ENCODE measurements around the gene CLDN22.

Gene CLDN22

DNA sequence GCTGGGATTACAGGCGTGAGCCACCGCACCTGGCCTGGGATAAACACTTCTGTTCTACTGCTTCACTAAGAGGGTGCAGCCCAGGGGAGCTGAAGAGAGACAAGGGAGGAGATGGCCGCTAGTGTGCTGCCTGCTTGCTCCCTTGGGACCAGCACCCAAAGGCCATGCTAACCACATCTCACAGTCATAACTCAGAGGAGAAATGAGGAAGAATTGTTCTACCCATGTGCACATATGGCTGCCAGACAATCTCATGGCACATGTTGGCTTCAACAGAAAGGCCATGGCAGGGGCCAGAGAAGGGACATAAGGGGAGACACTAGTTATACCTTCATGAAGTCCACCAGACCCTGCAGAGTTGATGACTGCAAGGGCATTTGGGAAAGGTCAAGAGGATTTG, 22.4 kb downstream of the CLDN22 start:
- DNase-seq (ENCODE audit: low read depth in 1 of 2, low spot score in 1 of 2) = peak in 1 of 2 experiments; percentile 18
- no peak for TF ChIP-seq SPI1 (IDR thresholded peaks at IDR 0.05; ENCODE audit: borderline replicate concordance, low read depth)
- TF ChIP-seq, protein P1, sequence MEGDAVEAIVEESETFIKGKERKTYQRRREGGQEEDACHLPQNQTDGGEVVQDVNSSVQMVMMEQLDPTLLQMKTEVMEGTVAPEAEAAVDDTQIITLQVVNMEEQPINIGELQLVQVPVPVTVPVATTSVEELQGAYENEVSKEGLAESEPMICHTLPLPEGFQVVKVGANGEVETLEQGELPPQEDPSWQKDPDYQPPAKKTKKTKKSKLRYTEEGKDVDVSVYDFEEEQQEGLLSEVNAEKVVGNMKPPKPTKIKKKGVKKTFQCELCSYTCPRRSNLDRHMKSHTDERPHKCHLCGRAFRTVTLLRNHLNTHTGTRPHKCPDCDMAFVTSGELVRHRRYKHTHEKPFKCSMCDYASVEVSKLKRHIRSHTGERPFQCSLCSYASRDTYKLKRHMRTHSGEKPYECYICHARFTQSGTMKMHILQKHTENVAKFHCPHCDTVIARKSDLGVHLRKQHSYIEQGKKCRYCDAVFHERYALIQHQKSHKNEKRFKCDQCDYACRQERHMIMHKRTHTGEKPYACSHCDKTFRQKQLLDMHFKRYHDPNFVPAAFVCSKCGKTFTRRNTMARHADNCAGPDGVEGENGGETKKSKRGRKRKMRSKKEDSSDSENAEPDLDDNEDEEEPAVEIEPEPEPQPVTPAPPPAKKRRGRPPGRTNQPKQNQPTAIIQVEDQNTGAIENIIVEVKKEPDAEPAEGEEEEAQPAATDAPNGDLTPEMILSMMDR (IDR thresholded peaks at IDR 0.05; ENCODE audit: insufficient read depth, low read length) = no peak
- TF ChIP-seq, protein P2, sequence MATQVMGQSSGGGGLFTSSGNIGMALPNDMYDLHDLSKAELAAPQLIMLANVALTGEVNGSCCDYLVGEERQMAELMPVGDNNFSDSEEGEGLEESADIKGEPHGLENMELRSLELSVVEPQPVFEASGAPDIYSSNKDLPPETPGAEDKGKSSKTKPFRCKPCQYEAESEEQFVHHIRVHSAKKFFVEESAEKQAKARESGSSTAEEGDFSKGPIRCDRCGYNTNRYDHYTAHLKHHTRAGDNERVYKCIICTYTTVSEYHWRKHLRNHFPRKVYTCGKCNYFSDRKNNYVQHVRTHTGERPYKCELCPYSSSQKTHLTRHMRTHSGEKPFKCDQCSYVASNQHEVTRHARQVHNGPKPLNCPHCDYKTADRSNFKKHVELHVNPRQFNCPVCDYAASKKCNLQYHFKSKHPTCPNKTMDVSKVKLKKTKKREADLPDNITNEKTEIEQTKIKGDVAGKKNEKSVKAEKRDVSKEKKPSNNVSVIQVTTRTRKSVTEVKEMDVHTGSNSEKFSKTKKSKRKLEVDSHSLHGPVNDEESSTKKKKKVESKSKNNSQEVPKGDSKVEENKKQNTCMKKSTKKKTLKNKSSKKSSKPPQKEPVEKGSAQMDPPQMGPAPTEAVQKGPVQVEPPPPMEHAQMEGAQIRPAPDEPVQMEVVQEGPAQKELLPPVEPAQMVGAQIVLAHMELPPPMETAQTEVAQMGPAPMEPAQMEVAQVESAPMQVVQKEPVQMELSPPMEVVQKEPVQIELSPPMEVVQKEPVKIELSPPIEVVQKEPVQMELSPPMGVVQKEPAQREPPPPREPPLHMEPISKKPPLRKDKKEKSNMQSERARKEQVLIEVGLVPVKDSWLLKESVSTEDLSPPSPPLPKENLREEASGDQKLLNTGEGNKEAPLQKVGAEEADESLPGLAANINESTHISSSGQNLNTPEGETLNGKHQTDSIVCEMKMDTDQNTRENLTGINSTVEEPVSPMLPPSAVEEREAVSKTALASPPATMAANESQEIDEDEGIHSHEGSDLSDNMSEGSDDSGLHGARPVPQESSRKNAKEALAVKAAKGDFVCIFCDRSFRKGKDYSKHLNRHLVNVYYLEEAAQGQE (IDR thresholded peaks at IDR 0.05; ENCODE audit: insufficient replicate concordance, low read depth) = no peak
- TF ChIP-seq POLR2AphosphoS5 (IDR thresholded peaks at IDR 0.05; ENCODE audit: low read depth) = no peak
- TF ChIP-seq GABPA (IDR thresholded peaks at IDR 0.05; ENCODE audit: low read depth) = no peak
- H3K27ac ChIP-seq (replicated peaks) = no peak overlapping the region
- H3K27me3 ChIP-seq (ENCODE audit: insufficient read depth, poor library complexity, severe bottlenecking) = no peaks in the 10 kb centered on the region
- H3K4me3 ChIP-seq (replicated peaks; ENCODE audit: insufficient read depth, low read length) = no peak overlapping the region

DNA sequence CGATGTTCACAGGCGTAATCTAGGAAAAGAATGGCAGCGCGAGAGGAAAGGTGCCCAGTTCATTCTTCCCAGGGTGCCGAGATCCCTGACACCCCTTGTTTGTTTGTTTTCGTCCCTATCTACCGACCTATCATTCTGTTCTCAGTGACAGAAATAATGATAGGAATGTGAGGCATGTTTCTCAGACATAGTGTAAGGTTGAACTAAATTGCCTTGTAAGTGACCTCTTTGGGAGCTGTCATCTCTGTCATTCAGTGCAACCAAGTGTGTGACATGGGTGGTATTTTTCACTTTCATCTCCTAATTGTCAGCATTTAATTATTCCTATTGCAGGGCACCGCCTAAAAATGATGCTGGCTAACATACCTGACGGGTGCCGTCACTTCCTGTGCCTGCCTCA, 24.4 kb downstream of the CLDN22 start:
- DNase-seq (ENCODE audit: low read depth in 1 of 2, low spot score in 1 of 2) = no peak
- TF ChIP-seq GABPA (IDR thresholded peaks at IDR 0.05; ENCODE audit: low read depth) = no peak
- TF ChIP-seq, protein P1 (IDR thresholded peaks at IDR 0.05; ENCODE audit: insufficient read depth, low read length) = no peak
- no peak for TF ChIP-seq POLR2AphosphoS5 (IDR thresholded peaks at IDR 0.05; ENCODE audit: low read depth)
- TF ChIP-seq, protein P2 (IDR thresholded peaks at IDR 0.05; ENCODE audit: insufficient replicate concordance, low read depth) = no peak
- TF ChIP-seq SPI1 (IDR thresholded peaks at IDR 0.05; ENCODE audit: borderline replicate concordance, low read depth) = no peak
- Histone ChIP-seq H3K27me3 (ENCODE audit: insufficient read depth, poor library complexity, severe bottlenecking) (no peaks in the 10 kb centered on the region), H3K27ac (replicated peaks) (no peak overlapping the region), H3K4me3 (replicated peaks; ENCODE audit: insufficient read depth, low read length) (no peak overlapping the region)

DNA sequence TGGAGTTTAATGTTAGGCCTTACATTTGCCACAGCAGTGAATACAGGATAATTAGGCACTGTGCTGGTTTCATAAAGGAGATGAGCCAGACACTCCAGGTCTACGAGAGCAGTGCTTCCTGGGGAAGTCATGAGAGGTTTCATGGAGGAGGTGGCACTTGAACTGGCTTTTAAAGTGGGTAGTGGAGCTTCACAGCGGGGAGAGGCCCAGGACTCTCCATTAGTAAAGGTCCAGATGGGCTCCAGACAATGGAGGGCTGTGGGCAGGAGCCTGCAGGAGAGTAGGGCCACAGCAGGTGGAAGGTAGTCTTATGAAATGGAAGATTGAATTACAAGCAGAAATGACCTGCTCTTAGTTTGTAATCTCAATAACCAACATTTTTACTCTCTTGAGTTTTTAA, 29.0 kb downstream of the CLDN22 start:
- TF ChIP-seq POLR2AphosphoS5 (IDR thresholded peaks at IDR 0.05; ENCODE audit: low read depth) = no peak
- TF ChIP-seq, protein P2 (IDR thresholded peaks at IDR 0.05; ENCODE audit: insufficient replicate concordance, low read depth) = no peak
- TF ChIP-seq GABPA (IDR thresholded peaks at IDR 0.05; ENCODE audit: low read depth) = no peak
- TF ChIP-seq SPI1 (IDR thresholded peaks at IDR 0.05; ENCODE audit: borderline replicate concordance, low read depth) = no peak
- TF ChIP-seq, protein P1 (IDR thresholded peaks at IDR 0.05; ENCODE audit: insufficient read depth, low read length) = no peak
- H3K27me3 ChIP-seq (ENCODE audit: insufficient read depth, poor library complexity, severe bottlenecking) = no peaks in the 10 kb centered on the region
- no peak overlapping the region for H3K27ac ChIP-seq (replicated peaks)
- DNase-seq (ENCODE audit: low read depth in 1 of 2, low spot score in 1 of 2) = no peak
- no peak overlapping the region for H3K4me3 ChIP-seq (replicated peaks; ENCODE audit: insufficient read depth, low read length)

Data from HL-60 (cell line).